ENCODE results near the gene RPTN. TPM values are rescaled to one million over a fixed set of nuclear protein-coding genes. Genes with fewer than 3 reads are reported as not detected.

The RPTN gene
- total RNA-seq, 1 experiment from 2014 or later = not detected

DNA sequence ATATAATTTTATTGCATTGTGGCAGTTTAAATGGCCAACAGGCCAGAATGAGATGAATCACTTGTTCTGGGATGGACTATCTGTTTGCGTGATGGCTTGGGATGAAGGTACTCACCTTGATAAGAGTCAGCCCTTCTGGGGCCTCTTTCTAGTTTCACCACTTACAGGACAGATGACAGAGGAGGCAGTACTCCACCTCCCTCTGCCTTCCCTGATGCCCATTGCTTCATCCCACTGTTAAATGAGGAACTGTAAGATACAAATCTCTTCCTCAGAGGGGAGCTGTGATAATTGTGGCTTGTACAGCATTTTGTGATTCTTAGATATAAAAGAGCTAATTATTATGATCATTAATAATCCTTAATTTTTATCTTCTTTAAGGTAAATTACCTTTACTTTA is 40.1 kb downstream of the RPTN start:
- H3K27me3 ChIP-seq (ENCODE audit: insufficient read depth, low read length) = peaks cover 56% of the 10 kb centered on the region
- CTCF ChIA-PET = no interaction called here

More for the DNA sequence above, 40.1 kb downstream of the RPTN start:
- Histone ChIP-seq H3K27ac (ENCODE audit: low read depth, low read length) (no peak overlapping the region), H3K4me3 (replicated peaks in 1 of 2; ENCODE audit: low read depth in 1 of 2, low read length in 2 of 2) (no peak overlapping the region), H3K4me1 (ENCODE audit: control insufficient read depth in 1 of 2, insufficient read depth in 2 of 2, low read length in 2 of 2) (no peaks in the 10 kb centered on the region), H3K9ac (ENCODE audit: low read length) (no peak overlapping the region), H3K4me2 (ENCODE audit: low read length) (no peak overlapping the region), H3K36me3 (ENCODE audit: control insufficient read depth in 1 of 2, insufficient read depth in 2 of 2, low read length in 2 of 2) (no peaks in the 10 kb centered on the region), H4K20me1 (ENCODE audit: insufficient read depth) (no peaks in the 10 kb centered on the region), H3K9me2 (ENCODE audit: insufficient read depth) (no peaks in the 10 kb centered on the region), H3K9me3 (ENCODE audit: control insufficient read depth in 1 of 2, insufficient read depth in 1 of 2, low read depth in 1 of 2, low read length in 2 of 2) (no peaks in the 10 kb centered on the region), H3K79me2 (ENCODE audit: insufficient read depth, low read length) (no peaks in the 10 kb centered on the region), H2AFZ (ENCODE audit: low read depth, low read length, poor library complexity, severe bottlenecking) (no peak overlapping the region)
- ChIA-PET RAD21 (ENCODE audit: low non-redundant PET in 1 of 2, low total read pairs in 2 of 2, uncharacterized antibody in 2 of 2, unreplicated experiment in 2 of 2) (no interaction called here), POLR2A (no interaction called here)
- BruUV-seq (replicated peaks) = no TSS peak
- ATAC-seq (no peak), DNase-seq (ENCODE audit: low read depth, low spot score) (no peak)
- TF ChIP-seq REST (IDR thresholded peaks at IDR 0.05; ENCODE audit: low read depth) = no peak
- TF ChIP-seq EGR1 (IDR thresholded peaks at IDR 0.05; ENCODE audit: low read depth) = no peak
- TF ChIP-seq JUND (IDR thresholded peaks at IDR 0.05) = no peak
- TF ChIP-seq ZBTB33 (IDR thresholded peaks at IDR 0.05; ENCODE audit: extremely low read depth, insufficient replicate concordance, low read length) = no peak
- TF ChIP-seq CEBPB (IDR thresholded peaks at IDR 0.05; ENCODE audit: low read depth) = no peak
- no peak for TF ChIP-seq MAX (IDR thresholded peaks at IDR 0.05)
- TF ChIP-seq CBX3 (IDR thresholded peaks at IDR 0.05; ENCODE audit: low read depth) = no peak
- no peak for TF ChIP-seq TCF7L2 (IDR thresholded peaks at IDR 0.05; ENCODE audit: borderline replicate concordance, extremely low read depth, insufficient read depth, insufficient read length)
- TF ChIP-seq, protein P1, sequence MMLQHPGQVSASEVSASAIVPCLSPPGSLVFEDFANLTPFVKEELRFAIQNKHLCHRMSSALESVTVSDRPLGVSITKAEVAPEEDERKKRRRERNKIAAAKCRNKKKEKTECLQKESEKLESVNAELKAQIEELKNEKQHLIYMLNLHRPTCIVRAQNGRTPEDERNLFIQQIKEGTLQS (IDR thresholded peaks at IDR 0.05) = no peak
- TF ChIP-seq SRF (IDR thresholded peaks at IDR 0.05; ENCODE audit: low read depth) = no peak
- no peak for TF ChIP-seq ELF1 (IDR thresholded peaks at IDR 0.05; ENCODE audit: borderline replicate concordance, low read depth)
- TF ChIP-seq, protein P2, sequence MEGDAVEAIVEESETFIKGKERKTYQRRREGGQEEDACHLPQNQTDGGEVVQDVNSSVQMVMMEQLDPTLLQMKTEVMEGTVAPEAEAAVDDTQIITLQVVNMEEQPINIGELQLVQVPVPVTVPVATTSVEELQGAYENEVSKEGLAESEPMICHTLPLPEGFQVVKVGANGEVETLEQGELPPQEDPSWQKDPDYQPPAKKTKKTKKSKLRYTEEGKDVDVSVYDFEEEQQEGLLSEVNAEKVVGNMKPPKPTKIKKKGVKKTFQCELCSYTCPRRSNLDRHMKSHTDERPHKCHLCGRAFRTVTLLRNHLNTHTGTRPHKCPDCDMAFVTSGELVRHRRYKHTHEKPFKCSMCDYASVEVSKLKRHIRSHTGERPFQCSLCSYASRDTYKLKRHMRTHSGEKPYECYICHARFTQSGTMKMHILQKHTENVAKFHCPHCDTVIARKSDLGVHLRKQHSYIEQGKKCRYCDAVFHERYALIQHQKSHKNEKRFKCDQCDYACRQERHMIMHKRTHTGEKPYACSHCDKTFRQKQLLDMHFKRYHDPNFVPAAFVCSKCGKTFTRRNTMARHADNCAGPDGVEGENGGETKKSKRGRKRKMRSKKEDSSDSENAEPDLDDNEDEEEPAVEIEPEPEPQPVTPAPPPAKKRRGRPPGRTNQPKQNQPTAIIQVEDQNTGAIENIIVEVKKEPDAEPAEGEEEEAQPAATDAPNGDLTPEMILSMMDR (IDR thresholded peaks at IDR 0.05 in 2 of 3, conservative IDR thresholded peaks at IDR 0.05 in 1 of 3; ENCODE audit: borderline replicate concordance in 1 of 3, insufficient read depth in 1 of 3, low read depth in 2 of 3, low read length in 2 of 3) = no peak
- TF ChIP-seq POLR2AphosphoS5 (IDR thresholded peaks at IDR 0.05; ENCODE audit: low read depth, low read length) = no peak
- TF ChIP-seq FOSL1 (IDR thresholded peaks at IDR 0.05; ENCODE audit: low read depth) = no peak
- TF ChIP-seq EZH2phosphoT487 (IDR thresholded peaks at IDR 0.05; ENCODE audit: borderline replicate concordance) = no peak
- no peak for TF ChIP-seq YY1 (IDR thresholded peaks at IDR 0.05; ENCODE audit: extremely low read depth, insufficient replicate concordance, low read depth, low read length)
- TF ChIP-seq ZFX (IDR thresholded peaks at IDR 0.05) = no peak
- intact Hi-C loops (cut with micrococcal nuclease) = no loop called here
